ENCODE data around the gene PTPN9.

GRCh38 chr15:75493732-75494131 is 85.4 kb downstream of the PTPN9 start:
- TF ChIP-seq, protein P1, sequence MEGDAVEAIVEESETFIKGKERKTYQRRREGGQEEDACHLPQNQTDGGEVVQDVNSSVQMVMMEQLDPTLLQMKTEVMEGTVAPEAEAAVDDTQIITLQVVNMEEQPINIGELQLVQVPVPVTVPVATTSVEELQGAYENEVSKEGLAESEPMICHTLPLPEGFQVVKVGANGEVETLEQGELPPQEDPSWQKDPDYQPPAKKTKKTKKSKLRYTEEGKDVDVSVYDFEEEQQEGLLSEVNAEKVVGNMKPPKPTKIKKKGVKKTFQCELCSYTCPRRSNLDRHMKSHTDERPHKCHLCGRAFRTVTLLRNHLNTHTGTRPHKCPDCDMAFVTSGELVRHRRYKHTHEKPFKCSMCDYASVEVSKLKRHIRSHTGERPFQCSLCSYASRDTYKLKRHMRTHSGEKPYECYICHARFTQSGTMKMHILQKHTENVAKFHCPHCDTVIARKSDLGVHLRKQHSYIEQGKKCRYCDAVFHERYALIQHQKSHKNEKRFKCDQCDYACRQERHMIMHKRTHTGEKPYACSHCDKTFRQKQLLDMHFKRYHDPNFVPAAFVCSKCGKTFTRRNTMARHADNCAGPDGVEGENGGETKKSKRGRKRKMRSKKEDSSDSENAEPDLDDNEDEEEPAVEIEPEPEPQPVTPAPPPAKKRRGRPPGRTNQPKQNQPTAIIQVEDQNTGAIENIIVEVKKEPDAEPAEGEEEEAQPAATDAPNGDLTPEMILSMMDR (IDR thresholded peaks at IDR 0.05; ENCODE audit: low read depth, low read length): no peak
- TF ChIP-seq EZH2phosphoT487 (IDR thresholded peaks at IDR 0.05; ENCODE audit: low read depth): no peak

Measured in OCI-LY3 (cell line).